Stomach (tissue), 9 donors: Measurements from ENCODE around the gene CAMK2N1. TPM values are rescaled to one million over a fixed set of nuclear protein-coding genes. Genes with fewer than 3 reads are reported as not detected.

Experiments used
- DNase-seq, 2 donors: peaks; one replicate each; pipeline versions ENCODE4 v3.0.0 to v3.0.0-alpha.2; 2013 to 2019
- H3K27ac ChIP-seq, 5 donors: fragments of 200-600 bp in 4 of 5; sonication (generic) in 4 of 5; one replicate each; pipeline ENCODE4 v1.5.1; 2013 to 2019; ENCODE audit warnings: mild to moderate bottlenecking in 1 of 5, moderate library complexity in 1 of 5
- H3K27me3 ChIP-seq, 3 donors: fragments of 200-600 bp; sonication (generic); one replicate each; pipeline ENCODE4 v1.5.1; 2017 to 2019; ENCODE audit warnings: mixed run types in 1 of 3
- H3K36me3 ChIP-seq, 4 donors: fragments of 200-600 bp; sonication (generic); 1 replicate in 3 of 4; 2 replicates in 1 of 4; pipeline ENCODE4 v1.5.1; 2016 to 2019
- H3K4me1 ChIP-seq, 4 donors: fragments of 200-600 bp; sonication (generic); one replicate each; pipeline ENCODE4 v1.5.1; 2016 to 2019
- H3K4me3 ChIP-seq, 4 donors: fragments of 200-600 bp; sonication (generic) in 3 of 4; one replicate each; pipeline ENCODE4 v1.5.1; 2016 to 2019; ENCODE audit warnings: mild to moderate bottlenecking in 1 of 4
- H3K9me3 ChIP-seq, 4 donors: fragments of 200-600 bp; sonication (generic); one replicate each; pipeline ENCODE4 v1.5.1; 2016 to 2019
- EP300 ChIP-seq: sonication (generic); formaldehyde crosslinking; IDR thresholded peaks from one replicate; pipeline ENCODE4 v1.6.1; 2017; ENCODE audit warnings: antibody characterized with exemption
- POLR2A ChIP-seq, 4 donors: fragments of 450-650 bp; IDR thresholded peaks; one replicate each; pipeline ENCODE4 v1.6.1; 2016; ENCODE audit warnings: antibody characterized with exemption in 4 of 4, control low read depth in 2 of 4, mild to moderate bottlenecking in 1 of 4, moderate library complexity in 1 of 4
- POLR2AphosphoS5 ChIP-seq, 3 donors: sonication (generic); formaldehyde crosslinking; IDR thresholded peaks; one replicate each; pipeline ENCODE4 v1.6.1; 2016; ENCODE audit warnings: antibody characterized with exemption in 3 of 3
- WGBS, 5 donors: extraction: QIAGEN DNeasy Blood & Tissue Kit in 3 of 5; methylation state at CpG; one replicate each; pipeline versions ENCODE4 v1.1.5 to v1.1.7; 2013 to 2018; 5-methylcytosine and 5-hydroxymethylcytosine counted together
- intact Hi-C: fragments of 100-400 bp; cut with DNase I; formaldehyde crosslinking; loops from one replicate; pipeline ENCODE4 v1.15.1; 2023; ENCODE audit warnings: low total_unique reads
- polyA plus RNA-seq, 3 donors: library from polyadenylated mRNA; stranded (reverse); fragments of 200-250 nt; gene quantifications; one replicate each; pipeline ENCODE4 v1.2.3, GENCODE V29; 2013
- total RNA-seq, 5 donors: library from RNA; depleted of rRNA; stranded (reverse); fragments of >200 nt; gene quantifications; one replicate each; pipeline versions ENCODE4 v1.1.0 to v1.2.3, GENCODE V29; 2014 to 2016
- TF ChIP-seq, protein P1 (sequence below), 7 experiments: fragments of 450-650 bp in 4 of 7; fragments of 200-600 bp in 3 of 7; sonication (generic) in 3 of 7; IDR thresholded peaks; one replicate each; pipeline ENCODE4 v1.5.1; 2016 to 2019; ENCODE audit warnings: antibody characterized with exemption in 7 of 7, control low read depth in 2 of 7, mild to moderate bottlenecking in 1 of 7
- donor health status: healthy with polysubstance abuse.
- donor health status: Bipolar disorder and iron deficiency.
- donor health status: healthy.

Gene CAMK2N1
- total and polyA plus RNA-seq, 8 donors: 8.2 to 195 (median 12.9) TPM

DNA sequence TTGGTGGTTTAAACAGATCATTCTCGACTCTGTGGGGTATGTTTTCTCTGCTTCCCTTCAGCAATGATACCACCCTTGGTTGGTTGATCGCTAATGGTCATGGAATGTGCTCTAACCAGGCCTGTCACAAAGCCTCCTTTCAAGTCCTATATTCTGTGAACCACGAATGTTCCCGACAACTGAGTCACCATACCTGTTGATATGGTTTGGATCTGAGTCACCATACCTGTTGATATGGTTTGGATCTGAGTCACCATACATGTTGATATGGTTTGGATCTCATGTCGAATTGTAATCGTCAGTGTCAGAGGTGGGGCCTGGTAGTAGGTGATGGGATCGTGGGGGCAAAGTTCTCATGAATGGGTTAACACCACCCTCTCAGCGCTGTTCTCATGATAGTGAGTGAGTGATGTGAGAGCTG is 10.2 kb upstream of the CAMK2N1 start:
- Histone ChIP-seq H3K36me3 (peaks cover 27 to 48% (median 45%) of the 10 kb centered on the region in 4 donors), H3K27me3 (no peaks in the 10 kb centered on the region), H3K9me3 (no peaks in the 10 kb centered on the region), H3K4me3 (no peak overlapping the region), H3K4me1 (peaks cover 8 to 30% (median 9%) of the 10 kb centered on the region in 4 donors), H3K27ac (peak overlapping the region in 1 of 5 donors; percentile 50)
- TF ChIP-seq EP300: no peak
- TF ChIP-seq POLR2AphosphoS5 (IDR thresholded peaks at IDR 0.05): peak in 1 of 3 donors; percentile 48
- no peak for TF ChIP-seq POLR2A (IDR thresholded peaks at IDR 0.05)
- TF ChIP-seq, protein P1, sequence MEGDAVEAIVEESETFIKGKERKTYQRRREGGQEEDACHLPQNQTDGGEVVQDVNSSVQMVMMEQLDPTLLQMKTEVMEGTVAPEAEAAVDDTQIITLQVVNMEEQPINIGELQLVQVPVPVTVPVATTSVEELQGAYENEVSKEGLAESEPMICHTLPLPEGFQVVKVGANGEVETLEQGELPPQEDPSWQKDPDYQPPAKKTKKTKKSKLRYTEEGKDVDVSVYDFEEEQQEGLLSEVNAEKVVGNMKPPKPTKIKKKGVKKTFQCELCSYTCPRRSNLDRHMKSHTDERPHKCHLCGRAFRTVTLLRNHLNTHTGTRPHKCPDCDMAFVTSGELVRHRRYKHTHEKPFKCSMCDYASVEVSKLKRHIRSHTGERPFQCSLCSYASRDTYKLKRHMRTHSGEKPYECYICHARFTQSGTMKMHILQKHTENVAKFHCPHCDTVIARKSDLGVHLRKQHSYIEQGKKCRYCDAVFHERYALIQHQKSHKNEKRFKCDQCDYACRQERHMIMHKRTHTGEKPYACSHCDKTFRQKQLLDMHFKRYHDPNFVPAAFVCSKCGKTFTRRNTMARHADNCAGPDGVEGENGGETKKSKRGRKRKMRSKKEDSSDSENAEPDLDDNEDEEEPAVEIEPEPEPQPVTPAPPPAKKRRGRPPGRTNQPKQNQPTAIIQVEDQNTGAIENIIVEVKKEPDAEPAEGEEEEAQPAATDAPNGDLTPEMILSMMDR (IDR thresholded peaks at IDR 0.05): no peak
- intact Hi-C loops: loop anchor here (10.0 kb wide), 1 partner anchor 581 kb away; no protein-coding TSS in a partner anchor
- 35 to 48% (median 40%) methylated on average over 8 of the region's 8 CpGs for WGBS, 5 donors
- no peak for DNase-seq

DNA sequence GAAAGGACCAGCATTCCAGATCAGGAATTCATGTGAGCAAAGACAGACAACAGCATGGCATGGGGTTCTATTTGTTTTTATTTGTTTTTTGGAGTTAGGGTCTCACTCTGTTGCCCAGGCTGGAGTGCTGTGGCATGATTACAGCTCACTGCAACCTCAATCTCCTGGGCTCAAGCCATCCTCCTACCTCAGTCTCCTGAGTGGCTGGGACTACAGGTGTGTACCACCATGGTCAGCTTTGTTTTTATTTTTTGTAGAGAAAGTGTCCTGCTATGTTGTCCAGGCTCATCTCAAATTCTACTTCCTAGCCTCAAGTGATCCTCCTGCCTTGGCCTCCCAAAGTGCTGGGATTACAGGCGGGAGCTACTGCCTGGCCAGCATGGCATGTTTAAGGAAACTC is 9.7 kb upstream of the CAMK2N1 start:
- peaks cover 8 to 30% (median 9%) of the 10 kb centered on the region in 4 donors for H3K4me1 ChIP-seq
- WGBS, 5 donors: 91 to 100% (median 93%) methylated on average over 1 of the region's 1 CpG
- H3K9me3 ChIP-seq: no peaks in the 10 kb centered on the region
- intact Hi-C loops: loop anchor here (10.0 kb wide), 1 partner anchor 581 kb away; no protein-coding TSS in a partner anchor
- H3K4me3 ChIP-seq: no peak overlapping the region
- H3K27ac ChIP-seq: peak overlapping the region in 2 of 5 donors; percentile 38 to 50
- DNase-seq: no peak
- H3K27me3 ChIP-seq: no peaks in the 10 kb centered on the region
- peaks cover 21 to 42% (median 39%) of the 10 kb centered on the region in 4 donors for H3K36me3 ChIP-seq
- TF ChIP-seq EP300: no peak
- TF ChIP-seq POLR2AphosphoS5 (IDR thresholded peaks at IDR 0.05): no peak
- TF ChIP-seq, protein P1 (IDR thresholded peaks at IDR 0.05): no peak
- TF ChIP-seq POLR2A (IDR thresholded peaks at IDR 0.05): no peak

DNA sequence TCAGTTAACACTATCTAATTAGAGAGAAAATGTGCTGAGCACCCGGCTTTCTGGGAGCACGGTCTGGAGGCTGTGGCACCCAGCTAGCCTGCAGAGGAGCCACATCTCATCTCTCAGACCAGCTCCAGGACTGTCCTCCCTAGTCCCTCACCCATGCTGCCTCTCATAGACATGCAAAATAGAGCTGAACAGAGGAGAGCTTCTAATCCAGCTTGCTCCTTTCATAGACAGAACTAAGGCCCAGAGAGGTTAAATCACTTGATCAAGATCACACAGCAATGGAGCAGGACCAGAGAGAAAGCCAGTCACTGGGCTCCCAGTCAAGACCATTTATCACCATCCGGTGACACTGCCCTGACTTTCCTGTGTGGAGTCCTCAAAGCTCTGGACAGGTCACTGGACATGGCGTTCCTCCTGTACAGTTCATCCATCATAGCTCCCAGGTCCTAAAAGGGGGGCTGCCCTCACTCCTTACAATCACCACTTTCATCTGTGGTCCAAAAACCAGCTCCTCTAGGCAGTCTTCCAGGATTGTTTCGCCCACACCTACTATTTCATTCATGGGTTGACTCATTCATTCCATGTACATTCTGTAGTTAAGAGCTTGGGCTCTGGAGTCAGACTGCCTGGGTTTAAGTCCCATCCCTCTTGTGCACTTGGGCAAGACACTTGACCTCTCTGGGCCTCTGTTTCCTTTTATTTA is 8.8 kb upstream of the CAMK2N1 start:
- WGBS, 5 donors: 44 to 60% (median 58%) methylated on average over 5 of the region's 5 CpGs
- no peaks in the 10 kb centered on the region for H3K9me3 ChIP-seq
- H3K27ac ChIP-seq: peak overlapping the region in 2 of 5 donors; percentile 3 to 50
- TF ChIP-seq, protein P1 (IDR thresholded peaks at IDR 0.05): no peak
- TF ChIP-seq EP300: no peak
- no peak for TF ChIP-seq POLR2A (IDR thresholded peaks at IDR 0.05)
- intact Hi-C loops: loop anchor here (5.0 to 10.0 kb wide), 3 partner anchors 117 to 580 kb away; no protein-coding TSS in a partner anchor
- H3K4me1 ChIP-seq: peaks cover 8 to 30% (median 9%) of the 10 kb centered on the region in 4 donors
- no peaks in the 10 kb centered on the region for H3K27me3 ChIP-seq
- no peak for DNase-seq
- H3K36me3 ChIP-seq: peaks cover 12 to 33% (median 30%) of the 10 kb centered on the region in 4 donors
- no peak overlapping the region for H3K4me3 ChIP-seq

DNA sequence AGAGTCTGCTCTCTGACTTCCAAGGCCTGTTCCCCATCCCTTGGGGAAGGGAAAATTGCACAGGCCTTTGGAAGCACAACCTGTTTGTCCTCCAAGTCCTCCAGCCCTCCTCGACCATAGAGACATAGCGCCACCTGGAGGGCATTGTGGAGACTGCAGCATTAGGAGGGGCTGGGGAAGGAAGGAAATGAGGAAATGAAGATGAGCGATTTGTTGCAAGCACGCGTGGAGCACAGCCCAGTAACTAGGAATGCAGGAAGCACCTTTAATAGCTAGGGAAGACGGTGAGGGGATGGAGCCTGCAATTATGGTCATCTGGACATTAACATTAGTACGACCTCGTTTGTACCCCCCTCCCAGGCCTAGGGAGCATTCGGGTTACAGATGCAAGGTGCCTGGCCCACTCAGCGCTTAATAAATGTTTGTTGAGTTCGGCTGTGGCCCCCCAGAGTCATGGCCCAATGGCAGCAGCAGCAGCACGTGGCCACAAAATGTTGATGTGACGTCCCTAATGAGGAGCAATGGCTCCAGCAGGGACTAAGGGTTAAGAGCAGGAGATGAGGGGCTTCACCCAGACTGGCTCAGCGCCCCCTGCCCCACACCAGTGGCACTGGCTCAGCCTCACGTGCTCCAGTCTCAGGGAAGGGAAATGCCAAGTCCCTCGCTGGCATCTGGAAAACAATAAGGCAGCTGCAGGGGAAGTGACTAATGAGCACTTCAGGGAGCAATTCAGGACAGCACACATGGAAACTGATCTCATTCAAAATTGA is 8.0 kb upstream of the CAMK2N1 start:
- TF ChIP-seq POLR2A (IDR thresholded peaks at IDR 0.05) (no peak), EP300 (no peak), POLR2AphosphoS5 (IDR thresholded peaks at IDR 0.05) (peak in 1 of 3 donors; percentile 74)
- TF ChIP-seq, protein P1 (IDR thresholded peaks at IDR 0.05): peak in 6 of 7 experiments; percentile 93 to 99 (median 98)
- Histone ChIP-seq H3K27me3 (peaks cover 0 to 1% (median 0%) of the 10 kb centered on the region in 3 donors), H3K4me3 (no peak overlapping the region), H3K36me3 (peaks cover 5 to 25% (median 23%) of the 10 kb centered on the region in 4 donors), H3K4me1 (peaks cover 8 to 30% (median 9%) of the 10 kb centered on the region in 4 donors), H3K9me3 (no peaks in the 10 kb centered on the region), H3K27ac (peak overlapping the region in 2 of 5 donors; percentile 3 to 40)
- WGBS, 5 donors: 0 to 6% (median 3%) methylated on average over 13 to 16 of the region's 16 CpGs
- intact Hi-C loops: loop anchor here (5.0 to 10.0 kb wide), 3 partner anchors 117 to 579 kb away; no protein-coding TSS in a partner anchor
- DNase-seq: peak; percentile 89 to 94
